Stimulated activated CD8-positive, alpha-beta memory T cell treated with anti-CD3 and anti-CD28 coated beads, Interleukin-12 subunit alpha, Interleukin-12 subunit beta, amount 100 ng/mL, for 24 hours (primary cell): ENCODE results near the gene PPIP5K2.
"Not testable (repeated sequence)": the region's sequence is repeated elsewhere in the genome, so short reads cannot be mapped to it uniquely, and the experiment has no call there.

Source experiments
- DNase-seq: peaks from one replicate; pipeline ENCODE4 v3.0.0-alpha.2; 2020; ENCODE audit errors: extremely low read depth

Gene PPIP5K2

GRCh38 chr5:103208460-103208859 lies 88.4 kb downstream of the PPIP5K2 start:
- DNase-seq = no peak

- no peak for DNase-seq
These were observed 89.0 kb downstream of the PPIP5K2 start for GRCh38 chr5:103209065-103209464.

- no peak for DNase-seq
These were observed 90.9 kb downstream of the PPIP5K2 start for GRCh38 chr5:103210952-103211351.

- DNase-seq = no peak
These were observed 91.8 kb downstream of the PPIP5K2 start for GRCh38 chr5:103211576-103212561.

GRCh38 chr5:103216137-103216536 lies 96.0 kb downstream of the PPIP5K2 start:
- no peak for DNase-seq

- DNase-seq = no peak
These were observed 96.6 kb downstream of the PPIP5K2 start for GRCh38 chr5:103216697-103217096.

- DNase-seq = no peak
These were observed 97.0 kb downstream of the PPIP5K2 start for GRCh38 chr5:103217101-103217500.

- no peak for DNase-seq
These were observed 98.1 kb downstream of the PPIP5K2 start for GRCh38 chr5:103218164-103218563.

GRCh38 chr5:103219074-103219473 lies 99.0 kb downstream of the PPIP5K2 start:
- DNase-seq = not testable (repeated sequence)

GRCh38 chr5:103223031-103223955 lies 103.2 kb downstream of the PPIP5K2 start:
- DNase-seq = no peak

- DNase-seq = no peak
These were observed 104.2 kb downstream of the PPIP5K2 start for GRCh38 chr5:103224118-103224893.

GRCh38 chr5:103224894-103225246 lies 104.8 kb downstream of the PPIP5K2 start:
- no peak for DNase-seq

GRCh38 chr5:103228061-103228460 lies 108.0 kb downstream of the PPIP5K2 start:
- no peak for DNase-seq

- no peak for DNase-seq
These were observed 108.5 kb downstream of the PPIP5K2 start for GRCh38 chr5:103228588-103228987.

- no peak for DNase-seq
These were observed 112.4 kb downstream of the PPIP5K2 start for GRCh38 chr5:103232393-103232999.

GRCh38 chr5:103234239-103234975 lies 114.3 kb downstream of the PPIP5K2 start:
- no peak for DNase-seq

GRCh38 chr5:103235891-103236290 lies 115.8 kb downstream of the PPIP5K2 start:
- DNase-seq = no peak

- DNase-seq = no peak
These were observed 117.7 kb downstream of the PPIP5K2 start for GRCh38 chr5:103237778-103238177.

GRCh38 chr5:103243665-103244064 lies 123.6 kb downstream of the PPIP5K2 start:
- DNase-seq = no peak

GRCh38 chr5:103244398-103244797 lies 124.3 kb downstream of the PPIP5K2 start:
- DNase-seq = no peak

- no peak for DNase-seq
These were observed 125.7 kb downstream of the PPIP5K2 start for GRCh38 chr5:103245761-103246160.
